ENCODE results near the gene FAM136A.

DNA sequence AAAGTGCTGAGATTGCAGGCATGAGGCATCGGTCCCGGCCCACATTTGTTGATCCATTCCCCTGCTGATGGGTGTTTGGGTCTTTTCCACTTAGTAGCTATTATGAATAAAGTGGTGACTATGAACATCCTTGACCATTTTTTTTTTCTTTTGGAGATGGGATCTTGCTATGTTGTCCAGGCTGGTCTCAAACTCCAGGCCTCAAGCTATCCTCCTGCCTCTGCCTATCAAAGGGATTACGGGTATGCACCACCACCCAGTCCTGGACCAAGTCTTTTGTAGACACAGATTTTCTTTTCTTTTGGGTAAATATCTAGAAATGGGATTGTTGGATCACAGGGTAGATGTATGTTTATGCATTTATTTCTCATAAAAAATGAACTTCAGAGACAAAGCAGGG is 1.3 kb upstream of the FAM136A start:
- TF ChIP-seq CTCF (conservative IDR thresholded peaks at IDR 0.05; ENCODE audit: low read depth, low read length): no peak
- TF ChIP-seq RAD21 (IDR thresholded peaks at IDR 0.05; ENCODE audit: low read length): no peak
- TF ChIP-seq POLR2A (IDR thresholded peaks at IDR 0.05; ENCODE audit: low read depth, low read length): no peak
- TF ChIP-seq CEBPB (IDR thresholded peaks at IDR 0.05; ENCODE audit: low read depth, low read length): no peak
- no peak for TF ChIP-seq RFX5 (IDR thresholded peaks at IDR 0.05; ENCODE audit: low read depth, low read length)
- TF ChIP-seq SMC3 (IDR thresholded peaks at IDR 0.05; ENCODE audit: low read depth, low read length): no peak
- TF ChIP-seq MAZ (IDR thresholded peaks at IDR 0.05; ENCODE audit: borderline replicate concordance, low read depth, low read length): no peak
- no peak for TF ChIP-seq MAFK (IDR thresholded peaks at IDR 0.05; ENCODE audit: low read depth, low read length)
- no peak for TF ChIP-seq RCOR1 (IDR thresholded peaks at IDR 0.05; ENCODE audit: insufficient replicate concordance, low read length)
- TF ChIP-seq MXI1 (IDR thresholded peaks at IDR 0.05; ENCODE audit: borderline replicate concordance, low read depth, low read length): no peak
- TF ChIP-seq CHD1 (IDR thresholded peaks at IDR 0.05; ENCODE audit: low read depth, low read length): no peak
- no peak for TF ChIP-seq BHLHE40 (IDR thresholded peaks at IDR 0.05; ENCODE audit: low read depth, low read length)
- TF ChIP-seq USF2 (IDR thresholded peaks at IDR 0.05; ENCODE audit: low read depth, low read length): no peak

Data from IMR-90 (cell line).